ELF-1 (cell line): Measurements from ENCODE around the gene TBX2.

Experiments
- DNase-seq: peaks from one replicate; pipeline ENCODE4 v3.0.0-alpha.2; 2016; ENCODE audit warnings: low read depth, low spot score

The TBX2 gene

DNA sequence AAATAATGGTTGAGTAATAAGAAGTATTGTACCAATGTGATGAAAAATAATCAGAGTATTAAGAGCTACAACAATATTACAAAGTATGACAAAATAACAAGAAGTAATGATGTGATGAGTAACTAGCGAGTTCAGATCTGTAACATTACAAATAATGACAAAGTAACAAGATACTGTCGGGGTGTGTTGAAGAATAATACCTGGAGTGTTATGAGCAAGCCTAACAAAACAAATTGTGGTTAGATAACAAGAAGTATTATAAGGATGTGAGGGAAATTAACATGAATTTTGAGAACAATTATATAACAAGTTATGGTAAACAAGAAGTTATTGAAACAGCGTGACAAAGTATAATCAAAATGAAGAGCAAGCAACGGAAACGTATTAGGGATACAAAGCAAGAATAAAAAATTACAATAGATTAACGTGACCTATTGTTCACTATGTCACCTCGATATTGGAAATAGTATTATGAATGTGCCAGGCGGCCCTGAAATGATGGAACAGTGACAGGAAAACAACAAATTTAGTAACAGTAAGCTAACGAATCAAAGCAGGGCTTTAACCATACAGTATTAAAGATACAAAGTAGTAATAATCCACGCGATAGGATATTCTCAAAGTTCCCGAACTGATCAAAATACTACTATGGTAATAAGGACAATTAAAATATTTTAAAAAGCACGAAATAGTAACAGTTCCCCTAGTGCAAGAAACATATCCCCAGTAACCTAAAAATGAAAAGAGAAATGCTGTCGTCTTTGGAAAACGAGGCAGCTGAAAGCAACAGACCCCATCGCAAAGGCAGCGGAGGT lies 54.1 kb downstream of the TBX2 start:
- DNase-seq = no peak

DNA sequence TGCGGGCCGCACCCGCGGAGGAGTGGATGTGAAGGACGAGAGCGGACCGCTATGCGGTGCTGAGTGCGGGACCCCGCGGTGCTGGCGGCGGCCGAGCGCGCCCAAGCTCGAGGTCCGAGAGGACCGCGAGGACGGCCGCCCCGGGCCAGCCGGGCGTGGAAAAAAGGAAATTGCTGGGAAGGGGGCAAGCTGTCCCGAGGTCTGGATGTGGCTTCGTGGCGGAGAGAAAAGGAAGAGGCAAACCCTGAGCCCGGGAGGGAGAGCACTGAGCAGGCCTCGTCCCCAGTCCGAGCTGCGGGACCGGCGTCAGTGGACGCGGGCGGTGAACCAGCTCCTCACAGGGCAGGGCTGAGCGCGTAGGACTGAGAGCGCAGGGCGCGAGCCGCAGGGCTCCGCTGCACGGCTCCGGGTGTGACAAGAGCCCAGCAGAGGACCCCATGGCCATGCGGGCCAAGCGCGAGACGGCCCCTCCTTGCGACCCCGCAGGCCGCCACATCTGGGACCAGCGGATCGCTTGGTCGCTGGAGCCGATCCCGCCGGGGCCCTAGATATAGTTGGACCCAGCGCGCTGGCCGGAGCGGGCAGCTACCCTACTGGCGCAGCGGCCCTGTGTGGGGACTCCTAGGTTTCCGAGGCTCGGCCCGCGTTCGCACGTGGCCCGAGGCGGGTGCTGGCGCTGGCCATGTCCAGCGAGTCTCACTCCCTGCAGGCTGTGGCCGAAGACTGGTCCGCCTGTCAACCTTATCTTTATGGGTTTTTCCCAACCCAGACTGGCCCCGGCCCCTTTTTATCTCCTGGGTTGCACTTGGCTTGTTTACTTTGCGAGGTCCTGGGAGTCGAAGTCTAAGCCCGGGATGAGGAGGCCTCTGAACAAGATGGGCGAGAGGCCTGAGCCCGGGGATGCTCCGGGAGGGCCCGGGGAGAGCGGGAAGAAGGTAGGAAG lies 55.0 kb downstream of the TBX2 start:
- DNase-seq = peak; percentile 64

DNA sequence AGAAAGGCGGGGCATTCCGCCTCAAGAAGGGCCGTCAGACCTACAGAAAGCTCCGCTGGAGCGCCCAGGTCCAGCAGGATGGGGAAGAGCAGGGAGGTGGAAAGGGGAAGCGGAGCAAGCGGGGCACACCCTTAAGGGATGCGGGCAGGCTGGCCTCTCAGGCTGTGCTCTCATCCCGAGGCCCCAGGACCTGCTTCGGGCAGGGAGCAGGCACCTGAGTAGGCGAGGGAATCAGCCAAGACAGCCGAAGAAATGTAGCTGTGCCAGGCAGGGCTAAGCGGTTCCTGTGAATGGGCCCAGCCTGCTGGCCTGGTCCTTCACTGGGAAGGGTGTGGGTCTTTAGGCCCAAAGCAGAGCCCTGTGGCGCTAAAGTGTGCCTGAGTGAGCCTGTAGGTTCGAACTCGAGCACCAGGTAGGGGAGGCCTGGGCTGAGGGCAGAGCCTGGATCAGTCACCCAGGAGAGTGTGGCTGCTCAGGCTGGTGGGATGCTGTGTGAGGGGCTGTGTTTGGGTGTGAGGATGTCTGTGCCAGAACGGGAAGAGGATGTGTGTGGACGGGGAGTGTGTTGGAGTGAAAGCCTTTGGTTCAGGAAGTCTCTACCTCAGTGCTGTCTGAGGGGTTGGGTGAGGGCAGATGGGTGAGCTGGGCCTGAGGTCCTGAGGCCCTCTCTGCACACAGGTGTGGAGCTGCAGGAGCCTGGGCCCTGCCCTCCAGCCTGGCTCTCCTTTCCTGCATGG lies 55.8 kb downstream of the TBX2 start:
- no peak for DNase-seq

GRCh38 chr17:61456061-61456681 lies 56.5 kb downstream of the TBX2 start:
- no peak for DNase-seq

DNA sequence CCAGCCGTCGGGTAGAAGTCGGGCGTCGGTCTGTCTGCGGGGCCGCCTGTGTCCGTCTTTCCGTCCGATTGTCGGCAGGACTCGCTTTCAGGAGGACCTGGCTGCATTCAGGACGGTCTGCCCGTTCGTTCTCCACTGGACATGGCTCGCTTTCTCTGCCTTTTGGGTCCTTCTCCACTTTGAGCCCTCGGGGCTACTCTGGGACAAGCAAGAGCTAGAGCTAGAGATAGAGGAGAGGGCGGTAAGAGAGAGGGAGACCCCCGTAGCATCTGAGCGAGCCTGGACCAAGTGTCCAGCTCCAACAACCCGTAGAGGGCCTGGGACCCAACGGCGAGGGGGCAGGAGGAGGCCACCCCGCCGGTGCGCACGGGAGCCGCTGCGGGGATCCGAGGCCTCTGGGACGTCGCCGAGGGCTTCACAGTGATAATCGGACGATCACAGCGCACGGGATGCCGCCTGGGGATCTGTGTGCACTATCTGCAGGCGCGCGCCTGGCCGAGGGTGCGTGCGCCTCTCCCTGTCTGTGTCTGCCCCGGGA lies 57.1 kb downstream of the TBX2 start:
- no peak for DNase-seq

DNA sequence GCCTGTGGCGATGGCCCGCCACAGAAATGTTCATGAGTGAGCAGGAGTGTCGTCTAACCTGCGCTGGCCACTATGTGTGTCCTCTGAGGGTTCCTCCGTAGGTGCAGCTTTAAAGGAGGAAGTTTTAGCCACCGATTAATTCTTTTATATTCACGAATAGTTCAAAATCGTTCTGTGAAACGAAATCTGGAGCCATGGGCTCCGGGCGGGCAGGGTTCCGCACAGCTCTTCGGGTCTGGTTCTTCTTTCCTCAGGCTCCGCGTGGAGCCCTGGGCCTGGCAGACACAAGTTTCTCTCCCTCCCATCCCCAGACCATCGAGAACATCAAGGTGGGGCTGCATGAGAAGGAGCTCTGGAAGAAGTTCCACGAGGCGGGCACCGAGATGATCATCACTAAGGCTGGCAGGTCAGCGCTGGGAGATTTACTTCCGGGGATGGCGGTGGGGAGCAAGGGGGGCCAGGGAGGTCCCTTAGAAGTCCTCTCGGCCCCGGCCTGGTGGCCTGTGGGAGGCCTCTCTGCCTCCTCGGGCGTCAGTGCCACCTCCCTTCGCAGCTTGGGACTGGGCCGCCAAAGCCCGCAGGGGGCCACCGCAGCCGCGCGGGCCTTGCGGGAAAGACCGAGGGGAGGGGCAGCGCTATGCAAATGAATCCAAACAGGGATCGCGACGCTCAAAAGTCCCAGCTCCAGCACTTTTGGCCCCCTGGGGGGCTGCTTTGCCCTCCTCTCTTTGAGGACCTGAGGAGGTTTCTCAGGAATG lies 57.8 kb downstream of the TBX2 start:
- DNase-seq = no peak

- no peak for DNase-seq
Measured at GRCh38 chr17:61458000-61458399, 58.4 kb downstream of the TBX2 start.

DNA sequence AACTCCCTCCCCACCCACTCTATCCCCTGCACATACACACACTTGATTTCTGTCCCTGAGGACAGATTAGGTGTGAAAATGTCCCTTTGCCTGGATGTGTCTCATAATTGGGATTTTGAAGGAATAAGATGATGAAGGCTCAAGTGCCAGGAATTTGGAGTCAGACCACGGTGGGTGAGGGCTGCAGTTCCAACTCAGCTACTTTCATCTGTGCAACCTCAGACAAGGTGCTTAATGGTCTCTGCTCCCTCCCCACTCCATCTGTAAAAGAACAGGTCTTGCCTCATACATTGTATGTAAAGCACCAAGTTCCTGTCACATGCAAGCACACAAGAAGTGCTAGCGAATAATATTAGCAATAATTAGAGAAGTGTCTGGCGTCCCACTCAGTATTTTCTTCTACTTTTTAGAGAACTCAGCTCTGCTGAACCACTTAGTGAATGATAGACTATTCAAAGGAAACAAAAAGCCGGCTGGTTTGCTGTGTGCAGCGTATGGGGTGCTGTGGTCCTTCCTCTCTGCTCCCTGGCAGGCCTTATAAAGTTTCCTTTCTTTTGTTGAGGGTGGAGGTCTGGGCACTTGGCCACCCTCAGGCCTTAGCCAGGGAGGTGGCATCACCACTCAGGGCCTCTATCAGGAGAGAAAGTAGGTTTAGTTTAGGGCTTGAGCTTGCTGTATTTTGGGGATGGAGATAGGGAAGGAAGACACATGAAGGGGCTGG lies 58.9 kb downstream of the TBX2 start:
- DNase-seq = no peak
